HFFc6 (cell line): ENCODE results near the gene BCAS4. TPM values are rescaled to one million over a fixed set of nuclear protein-coding genes. Genes with fewer than 3 reads are reported as not detected.

Experiments
- DNase-seq: peaks from one replicate; pipeline ENCODE4 v3.0.0-alpha.2; 2018
- H3K27ac Mint-ChIP-seq: 2 replicates; pipeline ENCODE4 v1.8.0; 2020; ENCODE audit warnings: mild to moderate bottlenecking, mixed read lengths
- H3K27me3 Mint-ChIP-seq: 2 replicates; pipeline ENCODE4 v1.8.0; 2021; ENCODE audit warnings: mild to moderate bottlenecking, moderate library complexity, mixed read lengths; ENCODE audit not compliant: insufficient read depth
- H3K36me3 Mint-ChIP-seq: 2 replicates; pipeline ENCODE4 v1.8.0; 2021; ENCODE audit warnings: low read depth, mixed read lengths
- H3K4me1 Mint-ChIP-seq: 2 replicates; pipeline ENCODE4 v1.8.0; 2020; ENCODE audit warnings: low read depth, mixed read lengths
- H3K4me3 Mint-ChIP-seq: 2 replicates; pipeline ENCODE4 v1.8.0; 2020; ENCODE audit warnings: mild to moderate bottlenecking, moderate library complexity, mixed read lengths
- H3K9me3 Mint-ChIP-seq: 2 replicates; pipeline ENCODE4 v1.8.0; 2020; ENCODE audit warnings: mild to moderate bottlenecking, mixed read lengths
- total RNA-seq, 6 experiments: library from RNA; stranded (reverse); fragmentation: NEBNext Ultra II Directional; extraction: Animal tissue kit (Norgen Biotek cat#: 25700); gene quantifications; 2 replicates in 1 of 6; 3 replicates in 5 of 6; pipeline ENCODE4 v1.2.3, GENCODE V29; 2021
- TF ChIP-seq, protein P1 (sequence below): fragments of 200-600 bp; sonication (generic); IDR thresholded peaks from 2 replicates; pipeline ENCODE4 v1.5.0; 2021; ENCODE audit warnings: antibody characterized with exemption, mild to moderate bottlenecking

BCAS4 gene
- total RNA-seq, 6 experiments from 2014 or later, result 19.8 to 23.5 (median 21.7) TPM

DNA sequence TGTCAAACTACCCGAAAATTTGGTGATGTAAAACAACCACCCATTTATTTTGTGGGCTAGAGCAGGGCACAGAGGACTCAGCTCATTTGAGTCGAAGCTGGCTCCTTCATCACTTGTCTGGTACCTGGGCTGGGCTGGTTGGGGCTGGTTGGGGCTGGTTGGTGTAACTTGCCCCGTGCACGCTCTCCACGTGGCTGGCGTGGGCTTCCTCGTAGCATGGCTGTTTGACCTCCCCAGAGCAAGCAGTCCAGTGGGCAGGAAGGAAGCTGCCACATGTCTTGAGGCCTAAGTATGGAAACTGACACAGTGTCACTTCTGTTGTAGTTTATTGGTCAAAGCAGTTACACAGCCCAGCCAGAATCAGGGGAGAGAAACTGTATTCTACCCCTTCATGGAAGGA, 27.1 kb downstream of the BCAS4 start:
- no peak overlapping the region for H3K4me3 Mint-ChIP-seq
- TF ChIP-seq, protein P1, sequence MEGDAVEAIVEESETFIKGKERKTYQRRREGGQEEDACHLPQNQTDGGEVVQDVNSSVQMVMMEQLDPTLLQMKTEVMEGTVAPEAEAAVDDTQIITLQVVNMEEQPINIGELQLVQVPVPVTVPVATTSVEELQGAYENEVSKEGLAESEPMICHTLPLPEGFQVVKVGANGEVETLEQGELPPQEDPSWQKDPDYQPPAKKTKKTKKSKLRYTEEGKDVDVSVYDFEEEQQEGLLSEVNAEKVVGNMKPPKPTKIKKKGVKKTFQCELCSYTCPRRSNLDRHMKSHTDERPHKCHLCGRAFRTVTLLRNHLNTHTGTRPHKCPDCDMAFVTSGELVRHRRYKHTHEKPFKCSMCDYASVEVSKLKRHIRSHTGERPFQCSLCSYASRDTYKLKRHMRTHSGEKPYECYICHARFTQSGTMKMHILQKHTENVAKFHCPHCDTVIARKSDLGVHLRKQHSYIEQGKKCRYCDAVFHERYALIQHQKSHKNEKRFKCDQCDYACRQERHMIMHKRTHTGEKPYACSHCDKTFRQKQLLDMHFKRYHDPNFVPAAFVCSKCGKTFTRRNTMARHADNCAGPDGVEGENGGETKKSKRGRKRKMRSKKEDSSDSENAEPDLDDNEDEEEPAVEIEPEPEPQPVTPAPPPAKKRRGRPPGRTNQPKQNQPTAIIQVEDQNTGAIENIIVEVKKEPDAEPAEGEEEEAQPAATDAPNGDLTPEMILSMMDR, result no peak
- H3K36me3 Mint-ChIP-seq, result peaks cover 16% of the 10 kb centered on the region
- H3K27ac Mint-ChIP-seq, result no peak overlapping the region; the same call in 1 of the 2 replicates
- no peaks in the 10 kb centered on the region for H3K9me3 Mint-ChIP-seq
- H3K27me3 Mint-ChIP-seq, result peaks cover 2% of the 10 kb centered on the region
- no peak for DNase-seq
- peaks cover 47% of the 10 kb centered on the region for H3K4me1 Mint-ChIP-seq

DNA sequence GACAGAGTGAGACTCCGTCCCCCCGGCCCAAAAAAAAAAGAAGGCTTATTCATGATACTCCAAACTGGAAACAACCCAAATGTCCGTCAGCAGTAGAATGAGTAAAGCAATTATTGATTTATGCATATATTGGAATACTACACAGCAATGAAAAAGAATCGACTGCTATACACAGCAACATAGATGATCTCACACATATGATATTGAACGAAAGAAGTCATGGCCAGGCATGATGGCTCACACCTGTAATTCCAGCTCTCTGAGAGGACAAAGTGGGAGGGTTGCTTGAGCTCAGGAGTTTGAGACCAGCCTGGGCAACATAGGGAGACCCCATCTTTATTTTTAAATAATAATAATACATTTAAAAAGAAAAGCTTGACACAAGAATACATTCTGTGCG, 28.5 kb downstream of the BCAS4 start:
- no peak for DNase-seq
- Mint-ChIP-seq H3K27ac (no peak overlapping the region; the same call in 1 of the 2 replicates), H3K9me3 (no peaks in the 10 kb centered on the region), H3K36me3 (peaks cover 25% of the 10 kb centered on the region), H3K4me1 (peaks cover 33% of the 10 kb centered on the region), H3K27me3 (peaks cover 2% of the 10 kb centered on the region), H3K4me3 (no peak overlapping the region)
- TF ChIP-seq, protein P1, result no peak

DNA sequence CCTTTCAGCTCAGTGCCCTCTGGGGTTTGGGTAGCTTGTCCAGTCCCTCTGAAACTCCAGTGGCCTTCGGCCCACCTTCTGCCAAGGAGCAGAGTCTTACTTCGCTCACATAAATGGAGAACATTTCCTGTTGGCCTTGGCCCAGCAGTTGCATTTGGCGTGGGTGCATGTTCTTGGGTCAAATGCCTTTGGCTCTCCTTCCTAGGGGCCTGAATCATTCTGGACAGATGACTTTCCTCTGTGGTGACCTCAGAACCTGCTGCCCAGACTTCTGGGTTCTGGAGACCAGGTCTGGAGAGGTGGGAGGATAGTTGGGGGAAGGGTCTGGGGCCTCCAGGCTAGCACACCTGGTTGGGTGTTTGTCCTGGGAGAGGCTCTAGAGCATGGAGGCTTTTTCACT, 29.3 kb downstream of the BCAS4 start:
- H3K4me1 Mint-ChIP-seq, result peaks cover 28% of the 10 kb centered on the region
- H3K27ac Mint-ChIP-seq, result peak overlapping the region; percentile 79
- TF ChIP-seq, protein P1, result no peak
- DNase-seq, result peak; percentile 71
- peaks cover 21% of the 10 kb centered on the region for H3K36me3 Mint-ChIP-seq
- H3K27me3 Mint-ChIP-seq, result peaks cover 2% of the 10 kb centered on the region
- H3K4me3 Mint-ChIP-seq, result peak overlapping the region; percentile 46
- no peaks in the 10 kb centered on the region for H3K9me3 Mint-ChIP-seq

DNA sequence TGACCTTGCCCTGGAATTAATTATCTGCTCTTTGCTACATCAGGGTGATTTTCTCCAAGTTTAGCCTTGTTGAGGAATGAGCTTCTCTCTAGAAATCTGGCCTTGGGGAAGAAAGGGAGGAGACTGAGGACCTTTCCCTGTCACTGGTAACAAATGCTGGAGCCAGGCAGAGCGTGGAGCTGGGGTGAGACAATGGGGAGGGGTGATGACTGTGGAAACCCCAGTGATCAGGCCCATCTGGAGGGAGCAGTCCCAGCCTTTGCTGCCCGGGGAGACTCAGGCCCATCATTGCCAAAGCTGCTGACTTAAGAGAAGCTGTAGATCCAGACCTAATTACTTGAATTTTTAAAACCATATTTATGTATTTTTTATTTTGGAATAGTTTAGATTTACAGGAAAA, 31.3 kb downstream of the BCAS4 start:
- Mint-ChIP-seq H3K36me3 (peaks cover 13% of the 10 kb centered on the region), H3K4me1 (peaks cover 28% of the 10 kb centered on the region), H3K27me3 (peaks cover 2% of the 10 kb centered on the region), H3K27ac (peak overlapping the region; percentile 43), H3K9me3 (no peaks in the 10 kb centered on the region), H3K4me3 (no peak overlapping the region)
- TF ChIP-seq, protein P1, result no peak
- DNase-seq, result no peak

DNA sequence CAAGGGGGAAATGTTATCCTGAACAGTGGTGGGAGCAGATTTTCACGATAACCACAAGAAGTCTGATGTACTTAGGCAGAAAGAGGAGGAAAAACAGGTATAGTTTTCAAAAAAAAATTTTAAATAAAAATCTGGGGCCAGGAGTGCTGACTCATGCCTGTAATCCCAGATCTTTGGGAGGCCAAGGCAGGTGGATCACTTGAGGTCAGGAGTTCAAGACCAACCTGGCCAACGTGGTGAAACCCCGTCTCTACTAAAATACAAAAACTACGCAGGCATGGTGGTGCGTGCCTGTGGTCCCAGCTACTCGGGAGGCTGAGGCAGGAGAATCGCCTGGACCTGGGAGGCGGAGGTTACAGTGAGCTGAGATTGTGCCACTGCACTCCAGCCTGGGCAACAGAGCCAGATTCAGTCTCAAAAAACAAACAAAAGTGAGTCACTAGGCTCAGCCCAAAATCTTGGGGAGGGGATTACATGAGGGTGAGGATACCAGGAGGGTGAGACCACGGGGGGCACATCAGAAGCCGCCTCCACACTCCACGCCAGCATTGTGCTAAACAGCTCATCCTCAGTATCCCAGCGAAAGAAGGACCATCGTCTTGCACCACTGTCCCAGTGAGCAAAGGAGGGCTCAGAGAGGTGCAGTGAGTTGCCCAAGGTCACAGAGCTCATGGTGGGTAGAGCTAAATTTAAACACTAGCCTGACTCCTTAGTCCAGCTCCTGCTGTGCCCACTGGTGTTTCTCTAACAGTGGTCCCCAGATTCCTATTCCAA, 33.7 kb downstream of the BCAS4 start:
- DNase-seq, result no peak

More for the DNA sequence above, 33.7 kb downstream of the BCAS4 start:
- no peaks in the 10 kb centered on the region for H3K9me3 Mint-ChIP-seq
- H3K4me3 Mint-ChIP-seq, result no peak overlapping the region
- TF ChIP-seq, protein P1, result no peak
- peaks cover 24% of the 10 kb centered on the region for H3K4me1 Mint-ChIP-seq
- no peak overlapping the region for H3K27ac Mint-ChIP-seq
- H3K36me3 Mint-ChIP-seq, result peaks cover 13% of the 10 kb centered on the region
- peaks cover 2% of the 10 kb centered on the region for H3K27me3 Mint-ChIP-seq
